GM19023 (cell line): ENCODE data around the gene SNX17.
"Not testable (repeated sequence)": the region's sequence is repeated elsewhere in the genome, so short reads cannot be mapped to it uniquely, and the experiment has no call there.

Experiments used
- ATAC-seq: cut with Tn5 transposase; IDR thresholded peaks from one replicate; pipeline ENCODE4 v1.9.1; 2021; ENCODE audit warnings: mild to moderate bottlenecking, moderate library complexity; ENCODE audit not compliant: unreplicated experiment

The SNX17 gene

DNA sequence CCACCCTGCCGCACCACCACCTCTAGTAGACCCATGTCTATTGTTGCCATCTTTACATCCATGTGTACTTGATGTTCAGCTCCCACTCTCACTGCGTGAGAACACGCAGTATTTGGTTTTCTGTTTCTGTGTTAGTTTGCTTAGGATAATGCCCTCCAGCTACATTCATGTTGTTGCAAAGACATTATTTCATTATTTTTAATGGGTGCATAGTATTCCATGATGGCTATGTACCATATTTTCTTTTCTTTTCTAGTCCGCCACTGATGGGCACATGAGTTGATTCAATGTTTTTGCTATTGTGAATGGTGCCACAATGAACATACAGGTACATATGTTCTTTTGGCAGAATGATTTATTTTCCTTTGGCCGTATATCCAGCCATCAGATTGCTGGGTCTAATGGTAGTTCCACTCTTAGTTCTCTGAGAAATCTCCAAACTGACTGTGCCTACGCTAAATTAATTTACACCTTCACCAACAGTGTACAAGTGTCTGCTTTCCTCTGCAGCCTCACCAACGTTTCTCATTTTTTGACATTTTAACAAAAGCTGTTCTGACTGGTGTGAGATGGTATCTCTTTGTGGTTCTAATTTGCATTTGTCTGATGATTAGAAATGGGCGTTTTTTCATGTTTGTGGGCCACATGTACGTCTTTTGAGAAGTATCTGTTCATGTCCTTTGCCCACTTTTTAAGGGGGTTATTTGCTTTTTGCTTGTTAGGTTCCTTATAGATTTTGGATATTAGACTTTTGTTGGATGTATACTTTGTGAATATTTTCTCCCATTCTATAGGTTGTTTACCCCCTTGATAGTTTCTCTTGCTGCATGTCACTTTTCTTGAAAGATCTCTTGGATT, 20.6 kb downstream of the SNX17 start:
- ATAC-seq: no peak

- ATAC-seq: no peak
Measured at GRCh38 chr2:27393225-27393624, 22.8 kb downstream of the SNX17 start.

DNA sequence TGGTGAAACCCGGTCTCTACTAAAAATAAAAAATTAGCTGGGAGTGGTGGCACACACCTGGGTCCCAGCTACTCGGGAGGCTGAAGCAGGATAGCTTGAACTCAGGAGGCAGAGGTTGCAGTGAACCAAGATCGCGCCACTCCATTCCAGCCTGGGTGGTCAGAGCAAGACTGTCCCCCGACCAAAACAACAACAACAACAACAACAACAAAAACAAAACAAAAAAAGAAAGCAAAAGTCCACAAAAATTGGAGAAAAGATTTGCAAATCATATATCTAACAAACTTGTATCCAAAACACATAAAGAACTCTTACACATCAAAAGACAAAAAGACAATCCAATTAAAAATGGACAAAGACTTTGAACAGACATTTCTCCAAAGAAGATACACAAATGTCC, 28.5 kb downstream of the SNX17 start:
- ATAC-seq: no peak

DNA sequence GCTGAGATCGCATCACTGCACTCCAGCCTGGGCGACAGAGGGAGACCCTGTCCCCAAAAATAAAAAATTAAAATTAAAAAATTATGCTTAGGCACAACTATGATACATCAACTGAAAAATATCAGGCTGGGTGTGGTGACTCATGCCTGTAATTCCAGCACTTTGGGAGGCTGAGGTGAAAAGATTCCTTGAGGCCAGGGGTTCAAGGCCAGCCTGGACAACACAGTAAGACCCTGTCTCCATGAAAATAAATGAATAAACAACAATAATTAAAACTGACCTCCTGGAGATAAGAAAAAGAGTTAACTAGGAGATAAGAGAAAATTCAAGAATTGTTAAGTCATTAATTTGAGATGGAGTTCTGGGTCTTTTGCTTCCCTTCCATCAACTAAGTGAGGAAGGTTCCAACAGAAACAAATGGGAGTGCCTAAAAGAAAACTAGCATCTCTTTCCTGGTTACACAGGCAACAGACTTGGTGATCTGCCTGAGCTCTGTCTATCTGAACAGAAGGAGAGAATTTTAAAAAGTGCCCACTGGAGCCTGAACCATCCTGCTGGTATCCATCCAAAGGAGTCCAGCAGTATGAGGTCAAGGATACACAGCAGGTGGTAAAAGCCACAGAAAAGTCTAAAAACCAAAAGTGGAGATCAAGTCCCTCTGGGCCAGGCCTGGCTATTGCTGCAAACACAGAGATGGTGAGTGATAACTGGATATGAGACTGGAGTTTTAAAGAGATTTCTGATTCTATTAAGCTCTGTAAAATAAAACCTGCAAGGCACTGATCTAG, 30.1 kb downstream of the SNX17 start:
- no peak for ATAC-seq

DNA sequence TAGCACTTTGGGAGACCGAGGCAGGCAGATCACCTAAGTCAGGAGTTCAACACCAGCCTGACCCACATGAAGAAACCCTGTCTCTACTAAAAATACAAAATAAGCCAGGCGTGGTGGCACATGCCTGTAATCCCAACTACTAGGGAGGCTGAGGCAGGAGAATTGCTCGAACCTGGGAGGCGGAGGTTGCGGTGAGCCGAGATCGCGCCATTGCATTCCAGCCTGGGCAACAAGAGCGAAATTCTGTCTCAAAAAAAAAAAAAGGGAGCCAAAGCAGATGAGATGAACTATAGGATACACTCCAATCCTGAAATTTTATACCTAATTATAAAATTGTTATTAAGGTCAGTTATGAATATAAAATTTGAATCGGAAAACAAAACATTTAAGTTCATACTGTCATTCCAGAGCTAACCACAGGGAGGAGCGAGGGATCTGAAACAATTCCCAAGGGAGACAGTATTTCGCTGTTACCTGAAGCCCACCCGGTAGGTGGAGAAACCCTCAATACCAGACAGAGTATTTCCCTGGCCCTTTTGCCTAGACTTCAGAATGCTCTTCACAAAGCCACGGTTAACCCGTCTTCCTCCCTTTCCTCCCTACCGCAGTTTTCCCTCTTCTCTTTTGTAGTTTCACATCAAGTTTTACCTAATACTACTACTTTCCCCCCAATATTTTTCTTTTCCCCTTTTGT, 37.5 kb downstream of the SNX17 start:
- ATAC-seq: no peak

- ATAC-seq: peak; percentile 26
Measured at GRCh38 chr2:27408601-27409320, 38.3 kb downstream of the SNX17 start.

DNA sequence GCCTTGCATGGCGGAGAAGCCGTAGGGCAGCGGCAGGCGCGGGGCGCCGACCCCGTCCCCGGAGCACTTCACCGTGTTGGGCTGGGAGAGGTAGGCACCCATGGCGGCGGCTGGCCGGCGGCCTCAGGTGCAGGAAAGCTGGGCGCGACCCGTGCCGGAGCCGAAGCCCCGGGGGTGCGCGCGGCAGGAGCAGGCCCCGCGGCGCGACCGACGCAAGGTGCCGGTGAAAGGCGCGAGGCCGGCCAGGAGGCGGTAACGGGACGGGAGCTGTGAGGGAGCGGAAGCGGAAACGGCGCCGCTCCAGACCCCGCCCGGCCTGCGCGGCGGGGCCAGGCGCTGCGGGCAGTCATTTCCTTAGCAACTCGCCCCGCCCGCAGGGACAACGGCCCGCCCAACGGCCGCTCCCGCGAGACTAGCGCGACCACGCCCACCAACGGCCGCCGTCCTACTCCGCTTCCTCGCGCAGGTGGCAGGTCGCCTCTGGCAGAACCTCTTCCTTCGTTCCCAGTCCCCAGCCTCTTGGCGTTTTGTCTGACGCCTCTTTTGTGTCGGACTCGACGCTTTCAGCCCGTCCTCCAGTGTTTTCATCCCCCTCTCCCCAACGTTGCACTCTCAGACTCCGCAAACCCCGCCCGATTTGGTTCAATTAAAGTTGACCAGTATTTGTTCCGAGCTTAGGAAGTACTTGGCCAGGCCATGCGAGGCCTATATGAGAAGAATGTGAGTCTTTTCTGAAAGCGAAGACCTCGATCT, 39.1 kb downstream of the SNX17 start, which contains the start of gene PPM1G:
Gene PPM1G, minus strand, starts transcription at position 271 of the 753 bp plus-strand sequence. Its CDS starts 169 bp downstream, at position 102.
- ATAC-seq: peak; percentile 93

GRCh38 chr2:27412419-27413152, 42.2 kb downstream of the SNX17 start:
- ATAC-seq: no peak

- no peak for ATAC-seq
Measured at GRCh38 chr2:27416151-27416550, 45.7 kb downstream of the SNX17 start.

DNA sequence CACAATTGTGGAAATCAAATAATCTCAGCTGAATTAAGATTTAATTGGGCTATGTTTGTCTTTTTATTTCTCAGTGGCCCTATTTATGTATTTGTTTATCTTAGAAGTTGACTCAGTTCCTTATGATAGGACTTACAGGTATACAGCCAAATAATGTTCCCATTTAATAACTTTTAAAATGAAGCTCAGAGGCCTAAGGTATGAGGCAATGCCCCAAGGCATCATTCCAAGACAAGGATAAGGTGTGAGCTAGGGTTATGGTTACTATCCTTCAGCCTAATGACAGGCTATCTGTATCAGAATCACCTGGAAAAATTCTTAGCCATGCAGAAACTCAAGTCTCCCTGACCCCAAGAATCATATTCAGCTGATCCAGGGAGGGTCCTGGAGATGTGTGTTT, 50.6 kb downstream of the SNX17 start:
- no peak for ATAC-seq

DNA sequence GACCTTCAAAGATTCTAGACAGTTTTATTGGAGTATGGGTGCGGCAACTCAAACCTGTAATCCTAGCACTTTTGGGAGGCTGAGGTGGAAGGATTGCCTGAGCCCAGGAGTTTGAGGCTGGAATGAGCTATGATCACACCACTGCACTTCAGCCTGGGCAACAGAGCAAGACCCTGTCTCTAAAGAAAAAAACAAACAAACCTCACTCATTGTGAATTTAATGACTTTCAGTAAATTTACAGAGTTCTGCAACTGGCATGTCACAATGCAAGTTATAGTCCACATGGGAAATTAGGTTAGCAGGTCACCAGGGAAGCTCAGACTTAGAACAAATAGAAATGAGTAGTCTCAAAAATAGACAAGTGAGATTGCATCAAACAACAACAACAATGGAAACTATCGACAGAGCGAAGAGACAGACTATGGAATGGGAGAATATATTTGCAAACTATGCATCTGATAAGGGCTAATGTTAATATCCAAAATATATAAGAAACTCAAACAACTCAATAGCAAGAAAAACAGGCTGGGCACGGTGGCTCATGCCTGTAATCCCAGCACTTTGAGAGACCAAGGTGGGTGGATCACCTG, 51.3 kb downstream of the SNX17 start:
- ATAC-seq: no peak

- no peak for ATAC-seq
Measured at GRCh38 chr2:27422958-27423357, 52.5 kb downstream of the SNX17 start.

DNA sequence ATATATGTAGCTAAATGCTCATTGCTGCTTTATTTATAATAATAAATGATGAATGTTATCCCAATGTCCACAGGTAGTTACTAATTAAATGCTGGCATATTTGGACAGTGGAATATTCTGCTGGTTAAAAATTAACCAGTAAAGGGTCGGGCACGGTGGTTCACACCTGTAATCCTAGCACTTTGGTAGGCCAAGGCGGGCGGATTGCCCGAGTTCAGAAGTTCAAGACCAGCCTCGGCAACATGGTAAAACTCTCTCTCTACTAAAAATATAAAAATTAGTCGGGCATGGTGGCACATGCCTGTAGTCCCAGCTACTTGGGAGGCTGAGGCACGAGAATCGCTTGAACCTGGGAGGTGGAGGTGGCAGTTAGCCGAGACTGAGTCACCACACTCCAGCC, 54.6 kb downstream of the SNX17 start:
- ATAC-seq: not testable (repeated sequence)
